Sigmoid colon (tissue), 4 donors: Measurements from ENCODE around the gene UBE2E1.

Experiments used
- CTCF ChIP-seq, 4 experiments: fragments of 450-650 bp in 3 of 4; fragments of 200-600 bp in 1 of 4; IDR thresholded peaks; one replicate each; pipeline ENCODE4 v1.5.1; 2016 to 2019; ENCODE audit warnings: antibody characterized with exemption in 4 of 4, mild to moderate bottlenecking in 3 of 4, moderate library complexity in 2 of 4
- EP300 ChIP-seq, 4 donors: sonication (generic); formaldehyde crosslinking; IDR thresholded peaks; one replicate each; pipeline ENCODE4 v1.6.1; 2017; ENCODE audit warnings: antibody characterized with exemption in 4 of 4
- POLR2A ChIP-seq, 2 donors: fragments of 450-650 bp; IDR thresholded peaks; one replicate each; pipeline ENCODE4 v1.6.1; 2016; ENCODE audit warnings: antibody characterized with exemption in 2 of 2, mild to moderate bottlenecking in 2 of 2, moderate library complexity in 2 of 2
- POLR2AphosphoS5 ChIP-seq, 4 donors: sonication (generic); formaldehyde crosslinking; IDR thresholded peaks; one replicate each; pipeline ENCODE4 v1.6.1; 2017; ENCODE audit warnings: antibody characterized with exemption in 4 of 4

- TF ChIP-seq CTCF (IDR thresholded peaks at IDR 0.05) (no peak), POLR2A (IDR thresholded peaks at IDR 0.05) (no peak), EP300 (IDR thresholded peaks at IDR 0.05) (no peak), POLR2AphosphoS5 (IDR thresholded peaks at IDR 0.05) (no peak)
Measured at GRCh38 chr3:23822559-23822958, 16.8 kb downstream of the UBE2E1 start.
